HG03354 (cell line): ENCODE results near the gene COL23A1.

Experiments
- ATAC-seq: cut with Tn5 transposase; IDR thresholded peaks from one replicate; pipeline ENCODE4 v1.9.1; 2021; ENCODE audit warnings: mild to moderate bottlenecking; ENCODE audit not compliant: unreplicated experiment, poor library complexity, severe bottlenecking

The COL23A1 gene

GRCh38 chr5:178340187-178340586 is 250.0 kb downstream of the COL23A1 start:
- ATAC-seq, result no peak

- ATAC-seq, result no peak
Observed at GRCh38 chr5:178339272-178339671, 250.9 kb downstream of the COL23A1 start.

- no peak for ATAC-seq
Observed at GRCh38 chr5:178338750-178339144, 251.4 kb downstream of the COL23A1 start.

- ATAC-seq, result no peak
Observed at GRCh38 chr5:178338126-178338749, 252.0 kb downstream of the COL23A1 start.

GRCh38 chr5:178337334-178337741 is 252.9 kb downstream of the COL23A1 start:
- ATAC-seq, result no peak

- ATAC-seq, result no peak
Observed at GRCh38 chr5:178336889-178337288, 253.3 kb downstream of the COL23A1 start.

- no peak for ATAC-seq
Observed at GRCh38 chr5:178335302-178336030, 254.7 kb downstream of the COL23A1 start.

GRCh38 chr5:178334861-178335260 is 255.3 kb downstream of the COL23A1 start:
- no peak for ATAC-seq

GRCh38 chr5:178333821-178334481 is 256.2 kb downstream of the COL23A1 start:
- ATAC-seq, result no peak

- ATAC-seq, result no peak
Observed at GRCh38 chr5:178332210-178332641, 258.0 kb downstream of the COL23A1 start.

- ATAC-seq, result no peak
Observed at GRCh38 chr5:178331491-178331996, 258.6 kb downstream of the COL23A1 start.

- ATAC-seq, result no peak
Observed at GRCh38 chr5:178330791-178331404, 259.3 kb downstream of the COL23A1 start.

- no peak for ATAC-seq
Observed at GRCh38 chr5:178328826-178329730, 261.1 kb downstream of the COL23A1 start.

- no peak for ATAC-seq
Observed at GRCh38 chr5:178327931-178328711, 262.1 kb downstream of the COL23A1 start.

GRCh38 chr5:178327446-178327845 is 262.7 kb downstream of the COL23A1 start:
- no peak for ATAC-seq

- no peak for ATAC-seq
Observed at GRCh38 chr5:178326374-178326715, 263.8 kb downstream of the COL23A1 start.

GRCh38 chr5:178325679-178326373 is 264.4 kb downstream of the COL23A1 start:
- ATAC-seq, result no peak

- no peak for ATAC-seq
Observed at GRCh38 chr5:178325311-178325678, 264.9 kb downstream of the COL23A1 start.
